ENCODE measurements around the gene EPB41L5. TPM values are rescaled to one million over a fixed set of nuclear protein-coding genes. Genes with fewer than 3 reads are reported as not detected.
A peak's percentile ranks its signal among the peaks of the same experiment; 100 is the strongest.
"Not testable (repeated sequence)": the region's sequence is repeated elsewhere in the genome, so short reads cannot be mapped to it uniquely, and the experiment has no call there.

The EPB41L5 gene
- 10 to 100 TPM; 13.7 to 49.7 (median 21.1) TPM for total RNA-seq

DNA sequence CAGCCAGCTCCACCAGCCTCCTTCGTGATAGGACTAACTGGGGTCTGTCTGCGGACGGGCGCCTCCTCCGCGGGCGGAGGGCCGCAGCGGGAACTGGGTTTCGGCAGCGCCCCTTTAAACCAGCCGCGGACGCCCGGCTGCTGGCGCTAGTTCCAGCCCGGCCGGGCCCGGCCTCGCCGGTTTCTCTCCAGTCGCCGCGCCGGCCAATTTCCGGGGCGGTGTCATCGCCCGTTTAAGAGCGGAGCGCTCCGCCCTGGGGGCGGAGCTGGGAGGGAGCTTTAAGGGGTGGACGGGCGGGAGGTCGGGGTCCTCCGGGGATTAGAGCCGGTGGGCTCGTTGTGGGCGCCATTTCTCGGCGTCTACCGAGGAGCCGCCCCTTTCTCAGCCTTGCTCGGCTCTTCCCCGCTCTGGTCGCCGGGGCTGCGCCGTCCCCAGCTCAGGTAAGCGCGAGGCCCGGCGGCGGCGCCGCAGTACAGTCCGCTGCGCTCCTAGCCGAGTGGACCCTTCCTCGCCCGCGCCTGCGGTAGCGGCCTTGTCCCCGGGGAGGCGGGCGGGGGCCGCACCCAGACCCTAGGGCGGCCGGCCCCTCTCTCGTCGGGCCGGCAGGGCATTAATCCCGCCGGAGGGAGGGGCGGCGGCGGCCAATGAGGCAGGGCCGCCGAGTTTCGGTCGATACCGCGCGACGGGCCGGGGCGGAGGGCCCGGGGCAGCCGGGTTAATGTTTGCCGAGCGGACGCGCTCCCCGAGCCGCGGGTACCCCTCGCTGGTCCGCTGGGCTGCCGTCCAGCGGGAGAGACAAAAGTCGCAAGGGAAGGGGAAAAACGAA lies at the start of gene EPB41L5:
TSS of gene EPB41L5 (plus strand) at position 307 of the 826 bp plus-strand sequence. CDS start 6,008 bp downstream, outside the sequence.
- 0% methylated on average over 7 of the region's 104 CpGs; no CpG with 5 or more reads in 1 of the 2 donors for WGBS, 2 donors (ENCODE audit: low coverage in 1 of 2)
- H3K27me3 ChIP-seq = no peaks in the 10 kb centered on the region
- TF ChIP-seq POLR2AphosphoS5 (IDR thresholded peaks at IDR 0.05) (peak; percentile 61), EP300 (IDR thresholded peaks at IDR 0.05) (no peak), POLR2A (IDR thresholded peaks at IDR 0.05) (peak; percentile 59 to 67)
- TF ChIP-seq, protein P1, sequence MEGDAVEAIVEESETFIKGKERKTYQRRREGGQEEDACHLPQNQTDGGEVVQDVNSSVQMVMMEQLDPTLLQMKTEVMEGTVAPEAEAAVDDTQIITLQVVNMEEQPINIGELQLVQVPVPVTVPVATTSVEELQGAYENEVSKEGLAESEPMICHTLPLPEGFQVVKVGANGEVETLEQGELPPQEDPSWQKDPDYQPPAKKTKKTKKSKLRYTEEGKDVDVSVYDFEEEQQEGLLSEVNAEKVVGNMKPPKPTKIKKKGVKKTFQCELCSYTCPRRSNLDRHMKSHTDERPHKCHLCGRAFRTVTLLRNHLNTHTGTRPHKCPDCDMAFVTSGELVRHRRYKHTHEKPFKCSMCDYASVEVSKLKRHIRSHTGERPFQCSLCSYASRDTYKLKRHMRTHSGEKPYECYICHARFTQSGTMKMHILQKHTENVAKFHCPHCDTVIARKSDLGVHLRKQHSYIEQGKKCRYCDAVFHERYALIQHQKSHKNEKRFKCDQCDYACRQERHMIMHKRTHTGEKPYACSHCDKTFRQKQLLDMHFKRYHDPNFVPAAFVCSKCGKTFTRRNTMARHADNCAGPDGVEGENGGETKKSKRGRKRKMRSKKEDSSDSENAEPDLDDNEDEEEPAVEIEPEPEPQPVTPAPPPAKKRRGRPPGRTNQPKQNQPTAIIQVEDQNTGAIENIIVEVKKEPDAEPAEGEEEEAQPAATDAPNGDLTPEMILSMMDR (IDR thresholded peaks at IDR 0.05) = peak in 1 of 4 experiments; percentile 33
- H3K9me3 ChIP-seq = no peaks in the 10 kb centered on the region
- ATAC-seq = peak; percentile 96
- peak within 1 kb of the TSS; percentile 52 to 96 (median 86) for H3K27ac ChIP-seq
- peaks cover 0 to 30% (median 4%) of the 10 kb centered on the region in 3 donors for H3K4me1 ChIP-seq
- no peaks in the 10 kb centered on the region for H3K36me3 ChIP-seq
- H3K4me3 ChIP-seq = peak within 1 kb of the TSS; percentile 65 to 96

DNA sequence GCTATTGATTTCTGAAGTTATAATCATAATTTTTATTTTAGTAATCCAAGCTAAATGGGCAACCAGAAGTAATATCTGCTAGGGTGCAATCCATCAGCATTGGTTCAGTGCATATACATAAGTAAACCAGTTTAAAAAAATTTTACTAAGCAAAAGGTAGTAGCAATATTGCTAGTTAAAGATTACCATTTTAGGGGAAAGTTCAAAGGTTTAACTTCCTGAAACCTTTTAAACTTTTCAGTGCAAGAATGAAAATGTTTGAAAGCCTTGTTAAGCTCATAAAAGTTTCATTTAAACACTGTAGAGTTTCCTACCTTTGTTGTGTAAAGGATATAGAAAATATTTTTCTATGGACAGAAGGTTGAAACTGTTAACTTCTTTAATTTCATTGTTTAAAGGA lies 31.0 kb upstream of the EPB41L5 start:
- H3K4me1 ChIP-seq = no peaks in the 10 kb centered on the region
- H3K36me3 ChIP-seq = peaks cover 0 to 10% of the 10 kb centered on the region in 2 donors
- H3K9me3 ChIP-seq = no peaks in the 10 kb centered on the region
- no peak overlapping the region for H3K27ac ChIP-seq
- no peak for ATAC-seq
- no peak overlapping the region for H3K4me3 ChIP-seq
- no peak for TF ChIP-seq POLR2A (IDR thresholded peaks at IDR 0.05)
- no peak for TF ChIP-seq POLR2AphosphoS5 (IDR thresholded peaks at IDR 0.05)
- no peak for TF ChIP-seq EP300 (IDR thresholded peaks at IDR 0.05)
- TF ChIP-seq, protein P1 (IDR thresholded peaks at IDR 0.05) = no peak
- H3K27me3 ChIP-seq = no peaks in the 10 kb centered on the region

DNA sequence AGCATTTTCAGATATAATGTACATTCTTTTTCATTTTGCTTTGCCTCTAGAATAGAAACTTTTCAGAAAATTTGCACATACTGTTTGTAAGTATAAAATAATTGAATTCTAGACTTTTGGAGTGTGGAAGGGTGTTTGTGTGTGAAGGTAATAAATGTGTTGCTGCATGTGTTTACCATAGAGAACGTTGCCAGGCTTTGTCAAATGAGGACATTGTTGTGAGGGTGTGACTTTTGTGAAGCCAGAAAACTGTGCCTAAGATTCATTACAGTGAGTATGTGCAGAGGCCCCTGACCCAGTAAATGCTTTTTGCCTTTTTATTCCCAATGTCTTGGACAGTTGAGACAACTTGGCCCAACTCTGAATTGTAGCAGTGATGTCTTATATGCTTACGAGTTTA lies 30.4 kb upstream of the EPB41L5 start:
- WGBS, 2 donors (ENCODE audit: low coverage in 1 of 2) = 58 to 71% methylated on average over 2 of the region's 2 CpGs

DNA sequence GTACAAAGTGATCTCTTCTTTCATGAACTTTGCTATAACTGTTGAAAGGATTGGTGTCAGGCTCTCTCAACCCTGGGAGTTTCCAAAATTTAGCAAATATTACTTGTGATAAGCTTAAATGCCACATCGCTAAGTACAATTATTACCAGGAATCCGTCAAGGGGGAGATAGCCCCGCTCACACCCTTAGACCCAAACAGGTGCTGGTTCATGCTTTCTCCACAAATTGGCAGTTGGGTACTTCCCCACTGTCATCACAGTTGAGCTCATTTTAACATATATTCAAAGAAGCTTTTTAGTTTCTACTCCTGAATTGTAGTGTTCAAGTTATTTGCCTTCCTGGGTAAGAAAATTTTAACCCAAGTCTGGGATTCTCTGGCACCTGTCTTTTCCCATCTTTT lies 29.8 kb upstream of the EPB41L5 start:
- no peak overlapping the region for H3K27ac ChIP-seq
- ATAC-seq = no peak
- no peaks in the 10 kb centered on the region for H3K36me3 ChIP-seq
- TF ChIP-seq EP300 (IDR thresholded peaks at IDR 0.05) (no peak), POLR2AphosphoS5 (IDR thresholded peaks at IDR 0.05) (no peak), POLR2A (IDR thresholded peaks at IDR 0.05) (no peak)
- TF ChIP-seq, protein P1 (IDR thresholded peaks at IDR 0.05) = no peak
- no peak overlapping the region for H3K4me3 ChIP-seq
- no peaks in the 10 kb centered on the region for H3K4me1 ChIP-seq
- no peaks in the 10 kb centered on the region for H3K9me3 ChIP-seq
- no peaks in the 10 kb centered on the region for H3K27me3 ChIP-seq
- WGBS, 2 donors (ENCODE audit: low coverage in 1 of 2) = 90 to 94% methylated on average over 3 of the region's 3 CpGs

More for the DNA sequence above, 30.4 kb upstream of the EPB41L5 start:
- H3K9me3 ChIP-seq = no peaks in the 10 kb centered on the region
- H3K4me1 ChIP-seq = no peaks in the 10 kb centered on the region
- peaks cover 0 to 4% of the 10 kb centered on the region in 2 donors for H3K36me3 ChIP-seq
- no peak overlapping the region for H3K27ac ChIP-seq
- TF ChIP-seq POLR2A (IDR thresholded peaks at IDR 0.05) (no peak), EP300 (IDR thresholded peaks at IDR 0.05) (no peak), POLR2AphosphoS5 (IDR thresholded peaks at IDR 0.05) (no peak)
- TF ChIP-seq, protein P1 (IDR thresholded peaks at IDR 0.05) = no peak
- no peak for ATAC-seq
- H3K4me3 ChIP-seq = no peak overlapping the region
- H3K27me3 ChIP-seq = no peaks in the 10 kb centered on the region

DNA sequence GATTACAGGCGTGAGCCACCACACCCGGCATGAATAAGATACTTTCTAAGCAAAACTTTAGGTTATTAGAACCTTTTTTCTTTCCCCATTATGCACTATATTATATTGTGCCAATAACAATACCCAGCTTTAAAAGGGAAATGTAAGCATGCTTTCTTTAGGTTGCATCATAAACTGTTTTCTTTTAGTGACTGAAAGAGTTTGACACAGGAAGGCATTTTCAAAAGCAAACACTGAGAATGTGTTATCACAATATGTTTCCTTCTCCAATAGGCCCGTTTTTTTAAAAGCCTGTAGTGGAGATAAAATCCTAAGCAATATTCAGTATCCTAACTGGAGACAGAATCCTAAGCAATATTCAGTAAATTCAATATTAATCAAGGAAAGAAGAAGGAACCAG lies 16.7 kb upstream of the EPB41L5 start:
- TF ChIP-seq, protein P1 (IDR thresholded peaks at IDR 0.05) = no peak
- TF ChIP-seq EP300 (IDR thresholded peaks at IDR 0.05) (no peak), POLR2A (IDR thresholded peaks at IDR 0.05) (no peak), POLR2AphosphoS5 (IDR thresholded peaks at IDR 0.05) (no peak)
- no peaks in the 10 kb centered on the region for H3K36me3 ChIP-seq
- H3K4me3 ChIP-seq = no peak overlapping the region
- ATAC-seq = no peak
- no peaks in the 10 kb centered on the region for H3K4me1 ChIP-seq
- WGBS, 2 donors (ENCODE audit: low coverage in 1 of 2) = 68 to 92% methylated on average over 3 of the region's 3 CpGs
- H3K9me3 ChIP-seq = no peaks in the 10 kb centered on the region
- no peak overlapping the region for H3K27ac ChIP-seq
- H3K27me3 ChIP-seq = no peaks in the 10 kb centered on the region

DNA sequence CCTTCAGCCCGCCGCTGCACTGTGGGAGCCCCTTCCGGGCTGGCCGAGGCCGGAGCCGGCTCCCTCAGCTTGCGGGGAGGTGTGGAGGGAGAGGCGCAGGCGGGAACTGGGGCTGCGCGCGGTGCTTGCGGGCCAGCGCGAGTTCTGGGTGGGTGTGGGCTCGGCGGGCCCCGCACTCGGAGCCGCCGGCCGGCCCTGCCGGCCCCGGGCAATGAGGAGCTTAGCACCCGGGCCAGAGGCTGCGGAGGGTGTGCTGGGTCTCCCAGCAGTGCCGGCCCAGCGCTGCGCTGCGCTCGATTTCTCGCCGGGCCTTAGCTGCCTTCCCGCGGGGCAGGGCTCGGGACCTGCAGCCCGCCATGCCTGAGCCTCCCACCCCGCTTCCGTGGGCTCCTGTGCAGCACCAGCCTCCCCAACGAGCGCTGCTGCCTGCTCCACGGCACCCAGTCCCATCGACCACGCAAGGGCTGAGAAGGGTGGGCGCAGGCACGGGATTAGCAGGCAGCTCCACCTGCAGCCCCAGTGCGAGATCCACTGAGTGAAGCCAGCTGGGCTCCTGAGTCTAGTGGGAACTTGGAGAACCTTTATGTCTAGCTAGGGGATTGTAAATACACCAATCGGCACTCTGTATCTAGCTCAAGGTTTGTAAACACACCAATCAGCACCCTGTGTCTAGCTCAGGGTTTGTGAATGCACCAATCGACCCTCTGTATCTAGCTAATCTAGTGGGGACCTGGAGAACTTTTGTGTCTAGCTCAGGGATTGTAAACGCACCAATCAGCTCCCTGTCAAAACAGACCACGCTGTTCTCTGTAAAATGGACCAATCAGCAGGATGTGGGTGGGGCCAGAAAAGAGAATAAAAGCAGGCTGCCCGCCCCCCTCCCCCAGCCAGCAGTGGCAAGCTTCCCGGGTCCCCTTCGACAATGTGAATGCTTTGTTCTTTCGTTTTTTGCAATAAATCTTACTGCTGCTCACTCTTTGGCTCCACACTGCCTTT lies 15.7 kb upstream of the EPB41L5 start:
- not testable (repeated sequence) for H3K36me3 ChIP-seq, H3K4me3 ChIP-seq, H3K27me3 ChIP-seq, ATAC-seq, H3K4me1 ChIP-seq, H3K27ac ChIP-seq, H3K9me3 ChIP-seq
- 82 to 93% methylated on average over 3 to 10 of the region's 55 CpGs for WGBS, 2 donors (ENCODE audit: low coverage in 1 of 2)
